ENCODE data around the gene CDCP1.
A peak's percentile ranks its signal among the peaks of the same experiment; 100 is the strongest.
"Not testable (repeated sequence)": the region's sequence is repeated elsewhere in the genome, so short reads cannot be mapped to it uniquely, and the experiment has no call there.

CDCP1 gene

DNA sequence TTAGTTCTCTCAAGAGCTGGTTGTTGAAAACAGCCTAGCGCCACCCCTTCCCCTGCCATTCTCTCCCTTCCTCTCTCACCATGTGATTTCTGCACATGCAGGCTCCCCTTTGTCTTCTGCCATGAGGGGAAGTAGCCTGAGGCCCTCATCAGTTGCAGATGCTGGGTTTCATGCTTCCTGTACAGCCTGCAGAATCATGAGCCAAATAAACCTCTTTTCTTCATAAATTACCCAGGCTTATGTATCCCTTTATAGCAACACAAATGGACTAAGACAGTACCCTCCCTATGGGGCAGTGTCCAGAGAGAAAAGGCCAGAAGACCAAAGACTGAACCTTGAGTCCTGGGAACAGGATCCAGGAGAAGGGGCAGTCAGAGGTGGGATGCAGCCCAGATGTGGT, 65.4 kb downstream of the CDCP1 start:
- no peak for DNase-seq

DNA sequence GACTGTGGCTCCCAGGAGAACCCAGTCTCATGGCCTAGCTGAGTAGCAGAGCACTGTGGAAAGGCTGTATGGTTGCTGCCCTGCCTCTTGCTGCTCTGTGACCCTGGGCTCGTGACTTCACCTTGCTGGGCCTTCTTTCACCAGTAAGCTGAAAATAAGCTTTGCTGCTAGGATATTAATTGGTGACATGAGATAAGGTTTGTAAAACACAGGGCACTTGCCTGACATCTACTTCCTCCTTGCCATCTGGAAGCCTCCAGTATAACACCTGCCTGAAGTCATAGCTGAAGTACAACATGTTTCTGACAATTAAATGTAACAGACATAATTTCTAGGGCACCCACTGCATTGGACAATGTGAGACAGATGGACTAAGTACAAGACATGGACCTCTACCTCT, 66.5 kb downstream of the CDCP1 start:
- DNase-seq = no peak

DNA sequence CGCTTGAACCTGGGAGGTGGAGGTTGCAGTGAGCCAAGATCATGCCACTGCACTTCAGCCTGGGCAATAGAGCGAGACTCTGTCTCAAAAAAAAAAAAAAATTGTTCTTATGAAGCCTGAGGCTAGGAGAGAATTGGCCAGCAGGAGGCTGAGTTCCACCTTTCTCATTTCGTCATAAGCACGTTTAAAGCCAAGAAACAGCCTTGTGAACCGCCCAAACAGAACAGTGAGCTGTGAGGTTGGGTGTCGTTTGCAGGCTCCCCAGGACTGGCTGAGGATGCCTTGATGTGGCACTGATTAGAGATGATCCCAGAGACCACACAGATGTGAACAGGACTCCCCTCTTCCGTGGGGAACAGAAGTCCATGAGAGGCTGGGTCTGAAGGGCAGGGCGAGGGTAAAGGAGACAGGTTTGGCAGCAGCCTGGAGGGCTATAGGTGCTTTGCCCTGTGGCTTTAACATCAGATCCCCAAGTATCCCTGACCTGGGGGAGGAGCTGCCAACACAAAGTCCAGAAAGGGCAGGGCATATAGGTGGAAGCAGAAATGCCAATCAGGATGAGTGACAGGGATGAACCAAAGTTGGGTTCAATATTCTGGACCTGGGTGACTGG, 67.2 kb downstream of the CDCP1 start:
- DNase-seq = no peak

DNA sequence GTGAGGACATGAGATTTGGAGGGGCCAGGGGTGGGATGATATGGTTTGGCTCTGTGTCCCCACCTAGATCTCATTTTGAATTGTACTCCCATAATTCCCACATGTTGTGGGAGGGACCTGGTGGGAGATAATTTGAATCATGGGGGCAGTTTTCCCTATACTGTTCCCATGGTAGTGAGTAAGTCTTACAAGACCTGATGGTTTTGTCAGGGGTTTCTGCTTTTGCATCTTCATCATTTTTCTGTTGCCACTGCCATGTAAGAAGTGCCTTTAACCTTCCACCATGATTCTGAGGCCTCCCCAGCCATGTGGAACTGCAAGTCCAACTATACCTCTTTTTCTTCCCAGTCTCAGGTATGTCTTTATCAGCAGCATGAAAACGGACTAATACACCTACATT, 67.9 kb downstream of the CDCP1 start:
- DNase-seq = not testable (repeated sequence)

DNA sequence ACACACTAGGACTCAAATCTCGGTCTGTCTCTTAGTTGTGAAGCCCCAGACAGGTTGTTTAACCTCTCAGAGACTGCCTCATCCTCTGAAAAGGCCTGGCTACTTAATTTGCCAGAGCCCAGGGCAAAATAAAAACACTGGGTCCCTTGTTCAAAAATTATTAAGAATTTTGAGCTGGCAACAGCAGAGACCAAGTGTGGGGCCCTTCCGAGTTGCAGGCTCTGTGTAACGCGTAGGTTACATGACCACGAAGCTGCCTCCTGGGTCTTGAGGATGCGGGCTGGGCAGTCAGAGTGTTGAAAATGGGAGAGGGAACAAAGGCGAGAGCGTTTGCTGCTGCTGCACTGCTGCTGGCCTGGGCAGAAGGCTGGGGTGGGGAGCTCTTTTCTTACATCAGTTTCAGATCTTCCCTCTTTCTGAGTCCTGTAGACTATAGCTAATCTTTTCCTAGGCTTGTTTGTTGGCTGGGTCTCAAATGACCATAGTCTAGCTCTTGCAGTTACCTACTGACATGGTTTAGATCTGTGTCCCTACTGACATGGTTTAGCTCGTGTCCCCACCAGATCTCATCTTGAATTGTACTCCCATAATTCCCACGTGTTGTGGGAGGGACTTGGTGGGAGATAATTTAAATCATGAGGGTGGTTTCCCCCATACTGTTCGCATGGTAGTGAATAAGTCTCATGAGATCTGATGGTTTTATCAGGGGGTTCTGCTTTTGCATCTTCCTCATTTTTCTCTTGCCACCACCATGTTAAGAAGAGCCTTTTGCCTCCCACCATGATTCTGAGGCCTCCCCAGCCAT, 70.2 kb downstream of the CDCP1 start:
- no peak for DNase-seq

DNA sequence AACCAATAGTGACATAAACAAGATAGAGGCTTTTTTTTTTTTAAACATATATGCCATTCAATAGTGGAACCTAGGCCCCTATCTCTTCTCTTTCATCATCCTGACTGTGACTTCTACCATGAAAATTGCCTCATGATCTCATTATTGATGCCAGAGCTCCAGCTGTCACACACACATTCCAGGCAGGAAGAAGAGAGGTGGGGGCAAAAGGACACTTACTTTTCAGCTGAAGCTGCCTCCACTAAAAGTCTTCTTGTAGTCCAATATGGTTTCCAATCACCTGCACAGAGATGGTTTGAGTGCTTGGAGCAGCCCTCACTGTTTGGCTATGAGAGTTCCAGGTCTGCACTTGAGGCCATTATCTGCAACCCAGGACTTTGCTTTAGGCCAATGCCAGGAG, 75.1 kb downstream of the CDCP1 start:
- DNase-seq = no peak

DNA sequence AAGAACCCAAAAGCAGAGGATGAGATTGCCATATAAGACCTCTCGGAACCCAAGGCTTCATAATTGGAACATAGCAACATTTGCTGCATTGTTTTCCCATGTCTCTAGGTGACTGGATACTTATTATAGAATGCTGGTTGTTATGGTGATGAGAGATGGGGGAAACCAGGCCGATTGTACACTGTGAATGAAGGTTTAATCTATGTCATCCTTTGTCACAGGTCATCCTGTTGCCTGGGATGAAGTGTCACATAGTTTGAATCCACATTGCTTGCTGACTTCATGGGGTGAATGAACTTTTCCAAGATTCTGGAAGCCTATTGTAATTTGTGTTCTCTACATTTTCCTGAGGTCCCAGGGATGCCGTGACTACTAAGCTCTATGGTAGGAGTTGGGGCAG, 78.2 kb downstream of the CDCP1 start:
- DNase-seq = no peak

DNA sequence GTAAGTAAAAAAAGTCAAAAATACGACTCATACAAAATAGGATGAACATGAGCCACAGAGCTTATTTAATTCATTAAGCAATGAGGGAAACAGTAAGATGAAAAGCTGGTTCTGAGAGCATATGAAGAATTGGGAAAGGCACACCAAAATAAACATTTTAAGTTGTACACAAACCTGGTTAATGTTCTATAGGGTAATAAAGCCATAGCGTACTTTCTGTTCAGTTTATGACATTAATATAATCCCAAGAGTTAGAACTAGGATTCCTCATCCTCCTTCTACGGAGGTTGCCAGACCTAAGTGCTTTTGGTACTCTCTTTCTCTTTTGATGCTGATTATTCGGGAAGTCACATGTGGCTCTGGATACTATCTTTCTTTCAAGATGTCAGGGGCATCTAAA, 78.7 kb downstream of the CDCP1 start:
- DNase-seq = no peak

DNA sequence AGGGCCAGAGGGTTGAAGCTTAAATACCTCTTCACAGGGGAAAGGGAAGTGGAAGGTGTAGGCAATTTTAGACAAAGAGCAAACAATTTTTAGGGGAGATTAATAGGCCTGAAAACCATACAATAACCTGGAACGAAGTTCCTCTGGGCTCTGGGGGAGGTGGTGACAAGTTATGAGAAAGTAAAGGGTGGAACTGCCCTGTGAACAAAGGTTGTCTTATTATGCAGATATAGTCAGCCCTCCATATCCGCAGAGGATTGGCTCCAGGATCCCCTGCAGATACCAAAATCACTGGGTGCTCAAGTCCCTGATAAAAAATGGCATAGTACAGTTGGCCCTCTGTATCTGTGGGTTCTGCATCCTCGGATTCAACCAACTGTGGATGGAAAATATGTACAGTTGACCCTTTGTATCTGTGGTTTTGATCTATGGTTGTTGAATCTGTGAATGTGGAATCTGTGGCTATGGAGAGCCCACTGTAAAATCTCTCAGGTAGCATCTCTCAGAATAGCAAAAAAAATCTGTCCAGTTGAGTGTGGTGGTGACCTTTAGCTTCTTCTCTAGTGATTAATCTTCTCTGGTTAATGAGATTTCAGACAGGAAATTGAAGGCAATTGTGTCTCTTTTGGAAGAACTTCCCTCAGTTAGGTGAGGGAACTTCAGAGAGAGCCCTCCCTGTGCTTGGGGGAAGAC, 79.9 kb downstream of the CDCP1 start:
- no peak for DNase-seq

DNA sequence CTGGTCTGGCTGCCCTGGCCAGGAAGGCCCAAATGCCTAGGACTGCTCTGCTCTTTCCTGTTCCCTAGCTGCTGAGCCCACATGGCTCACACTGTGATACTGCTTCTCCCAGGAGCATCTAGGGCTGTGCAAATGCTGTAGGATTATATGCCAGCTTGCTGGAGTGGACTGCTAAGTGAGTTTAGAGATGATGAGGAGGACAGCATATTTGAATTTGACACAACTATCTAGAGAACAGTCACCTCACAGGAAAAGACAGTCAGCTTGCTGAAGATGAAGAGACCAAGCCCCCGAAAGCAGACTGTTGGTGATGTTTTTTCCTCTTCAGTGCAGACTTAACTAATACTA, 80.8 kb downstream of the CDCP1 start:
- no peak for DNase-seq

DNA sequence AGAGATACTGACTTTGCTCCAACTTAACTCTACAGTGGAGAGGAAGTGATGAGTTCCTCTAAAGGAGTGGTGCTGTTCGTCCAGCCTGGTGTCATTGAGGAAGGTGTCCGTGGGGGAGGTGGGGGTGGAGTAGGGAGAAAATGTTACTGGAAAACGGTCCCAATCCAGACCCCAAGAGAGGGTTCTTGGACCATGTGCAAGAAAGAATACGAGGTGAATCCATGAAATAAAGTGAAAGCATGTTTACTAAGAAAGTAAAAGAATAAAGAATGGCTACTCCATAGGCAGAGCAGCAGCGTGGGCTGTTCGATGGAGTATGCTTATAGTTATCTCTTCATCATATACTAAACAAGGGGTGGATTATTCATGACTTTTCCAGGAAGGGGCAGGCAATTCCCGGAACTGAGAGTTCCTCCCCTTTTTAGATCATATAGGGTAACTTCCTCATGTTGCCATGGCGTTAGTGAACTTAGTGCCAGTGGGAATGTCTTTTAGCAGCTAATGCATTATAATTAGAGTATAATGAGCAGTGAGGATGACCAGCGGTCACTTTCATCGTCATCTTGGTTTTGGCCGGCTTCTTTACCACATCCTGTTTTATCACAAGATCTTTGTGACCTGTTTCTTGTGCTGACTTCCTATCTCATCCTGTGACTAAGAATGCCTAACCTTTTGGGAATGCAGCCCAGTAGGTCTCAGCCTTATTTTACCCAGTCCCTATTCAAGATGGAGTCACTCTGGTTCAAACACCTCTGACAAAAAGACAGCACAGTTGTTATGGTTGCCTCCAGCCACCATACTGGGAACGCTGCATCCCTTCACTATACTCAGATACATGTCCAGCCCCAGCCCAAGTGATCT, 81.4 kb downstream of the CDCP1 start:
- peak; percentile 24 for DNase-seq

DNA sequence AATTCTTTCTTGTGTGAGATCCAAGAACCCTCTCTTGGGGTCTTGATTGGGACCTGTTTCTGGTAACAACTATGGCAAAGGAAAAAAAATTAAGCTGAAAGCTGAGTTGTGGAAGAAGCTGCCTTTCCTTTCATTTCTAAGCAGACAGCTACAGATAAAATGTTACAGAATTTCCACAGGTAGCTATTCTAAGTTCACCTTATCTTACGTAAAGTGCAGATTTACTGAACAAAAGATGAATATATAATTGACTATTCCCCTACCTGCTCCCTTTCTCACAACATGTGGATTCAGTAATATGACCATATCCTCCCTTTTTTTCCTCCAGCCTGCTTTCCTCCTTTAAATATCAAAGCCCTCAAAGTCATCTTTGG, 83.5 kb downstream of the CDCP1 start:
- no peak for DNase-seq

DNA sequence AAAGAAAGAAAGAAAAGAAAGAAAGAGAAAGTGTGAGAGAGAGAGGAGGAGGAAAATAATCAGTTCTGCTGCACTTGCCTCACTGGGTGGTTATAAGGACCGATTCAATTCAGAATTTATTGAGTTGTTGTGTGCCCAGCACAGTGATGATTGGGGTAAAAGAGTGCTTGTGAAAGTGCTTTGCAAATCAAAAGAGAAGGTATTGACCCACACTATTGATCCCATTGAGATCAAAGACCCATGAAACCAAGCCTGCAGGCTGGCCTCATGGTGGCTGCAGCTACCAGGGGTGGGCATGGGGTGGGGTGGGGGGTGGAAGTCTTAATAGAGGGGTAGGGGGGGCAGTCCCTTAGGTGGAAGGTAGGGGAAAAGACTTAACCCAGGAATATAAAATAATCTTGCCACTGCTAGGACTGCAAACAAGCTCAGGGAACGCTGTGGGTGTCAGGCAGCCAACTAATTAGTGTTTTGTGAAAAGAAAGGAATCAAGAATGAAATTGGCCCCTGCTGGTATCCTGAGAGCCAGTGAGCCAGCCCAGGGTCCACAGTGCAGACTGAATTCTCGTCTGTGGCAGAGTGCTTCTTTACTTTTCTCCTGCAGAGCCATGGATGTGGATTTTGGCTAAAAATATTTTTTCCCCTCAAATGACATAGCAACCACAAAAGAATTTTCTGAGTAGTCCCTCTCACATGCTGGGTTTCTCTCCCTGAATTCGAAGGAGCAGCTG, 85.8 kb downstream of the CDCP1 start:
- DNase-seq = no peak

DNA sequence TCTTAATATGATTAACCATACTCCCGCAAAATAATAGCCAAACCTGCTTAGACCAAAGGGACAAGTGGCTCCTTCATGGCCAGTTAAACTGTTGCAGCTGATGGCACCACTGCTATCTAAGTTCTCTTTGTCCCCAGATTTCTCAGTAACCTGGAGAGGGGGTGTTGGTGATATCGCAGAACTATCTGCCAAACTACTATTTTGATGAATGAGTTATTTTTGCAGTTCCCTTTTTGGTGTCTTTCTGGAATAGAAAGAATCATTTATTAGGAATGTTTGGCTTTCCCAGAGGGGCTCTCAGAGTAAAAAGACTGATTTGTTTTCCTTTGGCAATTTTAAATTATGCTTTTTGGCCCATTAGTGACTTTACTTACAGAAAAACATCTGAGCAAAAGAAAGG, 87.0 kb downstream of the CDCP1 start:
- DNase-seq = no peak

DNA sequence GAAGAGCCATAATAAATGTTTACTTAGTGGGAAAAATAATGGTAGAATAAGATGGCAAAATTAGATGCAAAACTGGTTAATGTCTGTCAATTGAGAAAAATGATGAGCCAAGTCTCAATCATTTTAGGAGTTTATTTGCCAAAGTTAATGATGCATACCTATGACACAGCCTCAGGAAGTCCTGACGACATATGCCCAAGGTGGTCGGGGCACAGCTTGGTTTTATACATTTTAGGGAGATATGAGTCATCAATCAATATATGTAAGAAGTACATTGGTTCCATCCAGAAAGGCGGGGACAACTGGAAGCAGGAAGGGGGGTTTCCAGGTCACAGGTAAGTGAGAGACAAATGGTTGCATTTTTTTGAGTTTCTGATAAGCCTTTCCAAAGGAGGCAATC, 88.6 kb downstream of the CDCP1 start:
- no peak for DNase-seq

DNA sequence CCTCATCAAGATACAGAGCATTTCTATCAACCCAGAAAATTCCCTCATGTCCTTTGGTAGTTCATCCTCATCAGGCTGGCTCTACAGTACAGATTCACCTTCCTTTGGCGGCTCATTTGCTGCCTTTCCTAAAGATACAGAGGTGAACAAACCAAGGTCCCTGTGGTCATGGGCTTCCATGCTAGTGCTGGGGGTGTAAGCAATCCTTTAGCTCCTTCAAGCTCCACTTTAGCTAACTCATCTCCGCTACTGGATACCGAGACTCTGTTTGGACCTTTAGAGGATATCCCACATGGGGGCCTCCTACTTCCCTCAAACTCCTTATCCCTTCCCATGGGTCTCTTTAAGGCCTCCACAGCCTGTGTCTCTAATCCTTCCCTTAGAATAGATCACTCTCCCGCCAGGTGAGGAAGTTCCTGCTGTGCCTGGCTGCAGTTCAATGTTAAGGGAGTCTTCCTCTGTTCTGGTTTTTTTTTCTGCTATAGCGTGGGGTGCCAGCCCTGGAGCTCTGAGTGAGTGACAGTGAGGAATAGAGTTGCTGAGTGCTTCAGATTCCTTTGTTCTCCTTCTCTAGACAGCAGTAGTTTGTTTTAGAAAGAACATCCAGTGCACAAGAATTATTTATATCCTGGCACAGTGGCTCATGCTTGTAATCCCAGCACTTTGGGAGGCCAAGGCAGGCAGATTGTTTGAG, 89.4 kb downstream of the CDCP1 start:
- no peak for DNase-seq

DNA sequence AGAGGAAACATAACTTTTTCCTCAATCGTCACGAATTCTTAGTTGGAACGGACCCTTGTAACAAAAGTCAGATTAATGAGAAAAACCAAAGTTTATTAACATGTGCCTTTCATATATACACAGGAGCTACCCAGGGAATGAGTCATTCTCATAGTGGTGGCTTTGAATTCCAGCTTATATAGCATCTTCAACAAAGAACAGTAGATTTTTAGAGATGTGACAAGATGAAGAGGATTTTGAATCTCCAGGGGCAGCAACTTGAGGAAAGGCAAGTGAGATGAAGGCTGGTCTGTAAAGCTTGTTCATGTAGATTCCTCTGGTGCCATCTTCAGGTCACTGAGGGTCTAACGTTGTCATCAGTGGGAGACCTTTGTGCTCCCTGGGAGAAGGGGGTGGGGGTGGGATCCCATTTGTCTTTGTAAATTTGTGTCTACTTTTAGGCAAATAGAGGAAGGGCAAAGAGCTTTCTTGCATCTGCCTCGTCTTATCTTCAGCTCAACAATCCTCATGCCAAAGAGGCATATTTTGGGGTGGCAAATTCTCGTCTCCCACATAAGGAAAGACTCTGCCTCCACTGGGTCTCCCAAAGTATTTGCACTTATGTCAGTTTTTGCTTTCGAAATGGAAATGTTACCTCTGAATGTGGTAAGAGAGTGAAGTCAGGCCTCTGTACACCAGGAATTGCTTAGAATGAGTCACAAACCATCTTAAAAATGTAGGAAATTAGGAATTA, 90.6 kb downstream of the CDCP1 start:
- DNase-seq = peak; percentile 12

DNA sequence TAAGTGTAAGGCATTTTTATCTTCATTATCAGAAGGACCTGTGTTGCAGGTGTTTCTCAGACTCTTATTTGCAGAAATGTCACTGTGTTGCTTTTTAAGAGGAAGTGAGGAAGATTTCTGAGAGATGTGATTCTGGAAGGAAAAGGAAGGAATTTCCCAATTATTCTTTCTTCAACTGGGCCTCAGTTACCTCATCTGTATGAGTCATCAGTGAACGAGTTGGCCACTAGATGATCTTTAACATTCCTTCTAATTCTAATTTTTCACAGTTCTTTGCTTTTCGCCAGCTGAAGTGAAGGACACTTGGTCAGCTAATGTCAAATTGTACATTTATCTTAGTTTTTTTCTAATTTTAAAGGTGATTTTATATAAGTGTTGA, 91.2 kb downstream of the CDCP1 start:
- no peak for DNase-seq

DNA sequence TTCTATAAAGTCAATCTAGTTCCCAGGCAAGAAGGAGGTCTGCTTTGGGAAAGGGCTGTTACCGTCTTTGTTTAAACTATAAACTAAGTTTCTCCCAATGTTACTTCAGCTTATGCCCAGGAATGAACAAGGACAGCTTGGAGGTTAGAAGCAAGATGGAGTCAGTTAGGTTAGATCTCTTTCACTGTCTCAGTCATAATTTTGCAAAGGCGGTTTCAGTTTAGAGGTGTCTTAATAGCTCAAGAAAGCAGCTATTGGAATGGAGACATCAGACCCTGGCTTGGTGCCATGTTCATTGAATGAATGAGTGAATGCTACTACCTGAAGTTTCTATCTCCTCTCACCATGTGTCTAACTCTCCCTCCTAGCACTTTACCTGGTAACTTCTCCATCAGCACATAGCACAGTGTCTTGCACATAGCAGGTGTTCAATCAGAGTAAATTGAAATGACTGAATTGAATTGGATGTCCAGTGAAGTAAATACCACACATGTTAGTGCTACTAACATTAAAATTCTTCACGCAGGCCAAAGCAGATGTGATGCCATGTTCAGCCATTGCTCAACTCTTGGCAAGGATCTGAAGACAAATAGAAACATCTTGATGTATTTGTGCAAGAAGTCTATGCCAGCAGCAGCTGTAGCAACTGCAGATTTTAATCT, 91.9 kb downstream of the CDCP1 start:
- no peak for DNase-seq

DNA sequence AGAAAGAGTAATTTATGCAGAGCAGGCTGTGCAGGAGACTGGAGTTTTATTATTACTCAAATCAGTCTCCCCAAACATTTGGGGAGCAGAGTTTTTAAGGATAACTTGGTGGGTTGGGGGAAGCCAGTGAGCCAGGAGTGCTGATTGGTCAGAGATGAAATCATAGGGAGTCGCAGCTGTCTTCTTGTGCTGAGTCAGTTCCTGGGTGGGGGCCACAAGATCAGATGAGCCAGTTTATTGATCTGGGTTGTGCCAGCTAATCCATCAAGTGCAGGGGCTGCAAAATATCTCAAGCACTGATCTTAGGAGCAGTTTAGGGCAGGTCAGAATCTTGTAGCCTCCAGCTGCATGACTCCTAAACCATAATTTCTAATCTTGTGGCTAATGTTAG, 92.4 kb downstream of the CDCP1 start:
- not testable (repeated sequence) for DNase-seq

DNA sequence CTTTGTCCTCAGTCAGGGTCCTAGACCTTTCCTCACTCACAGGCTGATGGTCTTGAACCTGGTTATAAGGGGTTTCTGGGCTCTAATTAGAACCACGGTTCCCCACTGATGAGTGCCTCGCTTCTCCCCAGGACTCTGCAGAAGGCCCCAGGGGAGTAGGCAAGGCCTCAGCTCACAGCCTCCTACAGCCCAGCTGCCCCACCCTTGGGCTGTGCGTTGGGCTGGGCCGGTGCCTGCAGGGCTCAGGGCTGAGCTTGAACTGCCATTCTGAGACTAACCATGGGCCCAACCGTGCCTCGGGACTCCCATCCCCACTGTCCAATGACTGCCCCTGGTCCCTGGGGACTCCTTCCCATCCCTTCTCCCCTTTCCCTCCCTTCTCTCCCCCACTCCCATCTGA, 94.5 kb downstream of the CDCP1 start:
- DNase-seq = no peak

All from CD4-positive, alpha-beta T cell treated with Interleukin-17A for 1 hour (primary cell).